Caco-2 (cell line): ENCODE measurements around the gene DLG1. TPM values are rescaled to one million over a fixed set of nuclear protein-coding genes. Genes with fewer than 3 reads are reported as not detected.

Source experiments
- BruUV-seq: library from RNA; stranded (reverse); fragments of 400-500 nt; replicated peaks from 2 replicates; lab custom pipeline; 2021; lab: Mats Ljungman, UMichigan
- CTCF ChIA-PET: fragments of 300-600 bp; sonication (Branson Sonifier 250); formaldehyde crosslinking; loops from one replicate; lab custom pipeline; 2022; ENCODE audit warnings: antibody characterized with exemption; lab: Charles Lee
- POLR2A ChIA-PET: fragments of 300-600 bp; sonication (Branson Sonifier 250); formaldehyde crosslinking; loops from one replicate; lab custom pipeline; 2022; ENCODE audit warnings: antibody characterized with exemption; lab: Charles Lee
- DNase-seq, 2 experiments: peaks; one replicate each; pipeline versions ENCODE4 v3.0.0 to v3.0.0-alpha.2; 2020 to 2022
- H3K27me3 ChIP-seq: replicated peaks from 2 replicates; pipeline ENCODE4 v1.6.0; 2011; ENCODE audit warnings: low read length; ENCODE audit not compliant: control insufficient read depth, insufficient read depth
- H3K36me3 ChIP-seq: 2 replicates; pipeline ENCODE4 v1.5.1; 2011; ENCODE audit warnings: low read length; ENCODE audit not compliant: control insufficient read depth, insufficient read depth
- H3K4me1 ChIP-seq: fragments of 250-450 bp; sonication (Bioruptor Pico); 2 replicates; pipeline ENCODE4 v1.5.1; 2020; ENCODE audit warnings: mild to moderate bottlenecking
- H3K4me3 ChIP-seq: 2 replicates; pipeline ENCODE4 v1.5.1; 2011; ENCODE audit warnings: low read depth, mild to moderate bottlenecking, control low read depth, low read length
- H3K9me3 ChIP-seq: fragments of 250-450 bp; sonication (Bioruptor Pico); 2 replicates; pipeline ENCODE4 v1.5.1; 2020; ENCODE audit warnings: mild to moderate bottlenecking, moderate library complexity
- H3K27ac Mint-ChIP-seq: one replicate; pipeline ENCODE4 v1.8.0; 2022; ENCODE audit warnings: mixed read lengths; ENCODE audit not compliant: unreplicated experiment
- H3K27me3 Mint-ChIP-seq: one replicate; pipeline ENCODE4 v1.8.0; 2022; ENCODE audit warnings: mixed read lengths; ENCODE audit not compliant: insufficient read depth, unreplicated experiment
- H3K36me3 Mint-ChIP-seq: one replicate; pipeline ENCODE4 v1.8.0; 2022; ENCODE audit warnings: mild to moderate bottlenecking, mixed read lengths; ENCODE audit not compliant: insufficient read depth, unreplicated experiment
- H3K4me1 Mint-ChIP-seq: one replicate; pipeline ENCODE4 v1.8.0; 2022; ENCODE audit warnings: low read depth, mixed read lengths; ENCODE audit not compliant: unreplicated experiment
- H3K4me3 Mint-ChIP-seq: one replicate; pipeline ENCODE4 v1.8.0; 2022; ENCODE audit warnings: mild to moderate bottlenecking, moderate library complexity, mixed read lengths; ENCODE audit not compliant: unreplicated experiment
- H3K9me3 Mint-ChIP-seq: one replicate; pipeline ENCODE4 v1.8.0; 2022; ENCODE audit warnings: mixed read lengths; ENCODE audit not compliant: unreplicated experiment
- CTCF ChIP-seq, 2 experiments: fragments of 200-600 bp in 1 of 2; IDR thresholded peaks; 1 replicate in 1 of 2; 2 replicates in 1 of 2; pipeline versions ENCODE4 v1.5.1 to v1.8.0; 2011 to 2022; ENCODE audit warnings: antibody characterized with exemption in 1 of 2, control low read depth in 1 of 2, inconsistent platforms in 1 of 2, low read depth in 1 of 2, low read length in 1 of 2, mild to moderate bottlenecking in 1 of 2, moderate library complexity in 1 of 2; ENCODE audit not compliant: insufficient read depth in 1 of 2, severe bottlenecking in 1 of 2, unreplicated experiment in 1 of 2
- intact Hi-C: fragments of 100-400 bp; cut with micrococcal nuclease; formaldehyde crosslinking; loops from one replicate; pipeline ENCODE4 v1.10.0; 2022; ENCODE audit not compliant: unreplicated experiment
- total RNA-seq: library from RNA; stranded (reverse); gene quantifications from 2 replicates; pipeline ENCODE4 v1.2.3, GENCODE V29; 2022

The DLG1 gene
- total RNA-seq, 1 experiment from 2014 or later: 167 TPM

GRCh38 chr3:196998966-196999760, 299.2 kb downstream of the DLG1 start:
- Histone ChIP-seq H3K9me3 (no peaks in the 10 kb centered on the region), H3K4me3 (no peak overlapping the region), H3K27me3 (no peaks in the 10 kb centered on the region), H3K4me1 (peaks cover 6% of the 10 kb centered on the region; the same call in 1 of the 2 replicates), H3K36me3 (no peaks in the 10 kb centered on the region)
- no peak for DNase-seq
- Mint-ChIP-seq H3K27ac (no peak overlapping the region), H3K4me1 (no peaks in the 10 kb centered on the region), H3K4me3 (no peak overlapping the region), H3K36me3 (peaks cover 9% of the 10 kb centered on the region), H3K27me3 (no peaks in the 10 kb centered on the region), H3K9me3 (no peaks in the 10 kb centered on the region)
- TF ChIP-seq CTCF (IDR thresholded peaks at IDR 0.05; ENCODE audit: insufficient read depth in 1 of 2, low read depth in 1 of 2, low read length in 1 of 2, severe bottlenecking in 1 of 2, unreplicated experiment in 1 of 2): no peak
- intact Hi-C loops: no loop called here
- POLR2A ChIA-PET: no interaction called here
- CTCF ChIA-PET: no interaction called here
- no TSS peak for BruUV-seq

GRCh38 chr3:196997311-196997710, 301.1 kb downstream of the DLG1 start:
- TF ChIP-seq CTCF (IDR thresholded peaks at IDR 0.05; ENCODE audit: insufficient read depth in 1 of 2, low read depth in 1 of 2, low read length in 1 of 2, severe bottlenecking in 1 of 2, unreplicated experiment in 1 of 2): no peak
- ChIA-PET CTCF (no interaction called here), POLR2A (no interaction called here)
- no peak overlapping the region for H3K4me3 Mint-ChIP-seq
- Histone ChIP-seq H3K27me3 (no peaks in the 10 kb centered on the region), H3K4me1 (peaks cover under 1% of the 10 kb centered on the region; the same call in 1 of the 2 replicates), H3K4me3 (no peak overlapping the region), H3K9me3 (no peaks in the 10 kb centered on the region), H3K36me3 (no peaks in the 10 kb centered on the region)
- H3K27ac Mint-ChIP-seq: no peak overlapping the region
- BruUV-seq: no TSS peak
- no peaks in the 10 kb centered on the region for H3K9me3 Mint-ChIP-seq
- peak in 1 of 2 experiments; percentile 20 for DNase-seq
- no peaks in the 10 kb centered on the region for H3K4me1 Mint-ChIP-seq
- intact Hi-C loops: no loop called here
- H3K36me3 Mint-ChIP-seq: peaks cover 9% of the 10 kb centered on the region
- no peaks in the 10 kb centered on the region for H3K27me3 Mint-ChIP-seq

GRCh38 chr3:196996454-196997265, 301.8 kb downstream of the DLG1 start:
- peak in 1 of 2 experiments; percentile 19 for DNase-seq
- intact Hi-C loops: no loop called here
- Histone ChIP-seq H3K9me3 (no peaks in the 10 kb centered on the region), H3K36me3 (no peaks in the 10 kb centered on the region), H3K4me3 (no peak overlapping the region), H3K27me3 (no peaks in the 10 kb centered on the region), H3K4me1 (no peaks in the 10 kb centered on the region)
- BruUV-seq: no TSS peak
- Mint-ChIP-seq H3K9me3 (no peaks in the 10 kb centered on the region), H3K4me3 (no peak overlapping the region), H3K36me3 (peaks cover 6% of the 10 kb centered on the region), H3K27ac (no peak overlapping the region), H3K4me1 (no peaks in the 10 kb centered on the region), H3K27me3 (no peaks in the 10 kb centered on the region)
- ChIA-PET POLR2A (no interaction called here), CTCF (no interaction called here)
- TF ChIP-seq CTCF (IDR thresholded peaks at IDR 0.05; ENCODE audit: insufficient read depth in 1 of 2, low read depth in 1 of 2, low read length in 1 of 2, severe bottlenecking in 1 of 2, unreplicated experiment in 1 of 2): no peak
